A673 (cell line): ENCODE results near the gene PRXL2C. TPM values are rescaled to one million over a fixed set of nuclear protein-coding genes. Genes with fewer than 3 reads are reported as not detected.

Experiments
- BruUV-seq: library from RNA; stranded (reverse); fragments of 400-500 nt; replicated peaks from 2 replicates; lab custom pipeline; 2021; lab: Mats Ljungman, UMichigan
- CTCF ChIA-PET: fragments of 300-600 bp; sonication (Branson Sonifier 250); formaldehyde crosslinking; loops from one replicate; lab custom pipeline; 2022; ENCODE audit warnings: antibody characterized with exemption; lab: Charles Lee
- POLR2A ChIA-PET: fragments of 300-600 bp; sonication (Branson Sonifier 250); formaldehyde crosslinking; loops from one replicate; lab custom pipeline; 2022; ENCODE audit warnings: antibody characterized with exemption; ENCODE audit not compliant: low non-redundant PET; lab: Charles Lee
- DNase-seq: peaks from one replicate; pipeline ENCODE4 v3.0.0-alpha.2; 2015; ENCODE audit warnings: low spot score
- H3K27ac ChIP-seq: fragments of 200-600 bp; sonication (generic); 2 replicates; pipeline ENCODE4 v1.5.1; 2016; ENCODE audit warnings: mixed run types, low read depth, mild to moderate bottlenecking, mixed read lengths, antibody characterized with exemption, low read length; ENCODE audit not compliant: poor library complexity, severe bottlenecking
- H3K27me3 ChIP-seq: fragments of 200-600 bp; sonication (generic); replicated peaks from 2 replicates; pipeline ENCODE4 v1.6.1; 2017; ENCODE audit warnings: mixed run types, low read depth, mild to moderate bottlenecking, mixed read lengths, antibody characterized with exemption, low read length; ENCODE audit not compliant: insufficient read depth, poor library complexity
- H3K36me3 ChIP-seq: fragments of 200-600 bp; sonication (generic); 2 replicates; pipeline ENCODE4 v1.6.1; 2016; ENCODE audit warnings: mixed run types, mild to moderate bottlenecking, mixed read lengths, antibody characterized with exemption, low read length; ENCODE audit not compliant: insufficient read depth, poor library complexity, severe bottlenecking
- H3K4me1 ChIP-seq: fragments of 200-600 bp; sonication (generic); 2 replicates; pipeline ENCODE4 v1.6.1; 2017; ENCODE audit warnings: mixed run types, mild to moderate bottlenecking, mixed read lengths, antibody characterized with exemption, low read length; ENCODE audit not compliant: insufficient read depth, poor library complexity, severe bottlenecking
- H3K4me3 ChIP-seq: fragments of 200-600 bp; sonication (generic); 2 replicates; pipeline ENCODE4 v1.5.1; 2016; ENCODE audit warnings: low read depth, mixed run types, mild to moderate bottlenecking, mixed read lengths, low read length; ENCODE audit not compliant: poor library complexity, severe bottlenecking
- H3K9me3 ChIP-seq: fragments of 200-600 bp; sonication (generic); 2 replicates; pipeline ENCODE4 v1.6.1; 2016; ENCODE audit warnings: mixed run types, low read depth, mild to moderate bottlenecking, mixed read lengths, antibody characterized with exemption, low read length; ENCODE audit not compliant: poor library complexity, severe bottlenecking
- EZH2 ChIP-seq: fragments of 200-600 bp; sonication (generic); IDR thresholded peaks from 2 replicates; pipeline ENCODE4 v1.6.1; 2017; ENCODE audit warnings: borderline replicate concordance, low read depth, mild to moderate bottlenecking, mixed read lengths, antibody characterized with exemption, low read length; ENCODE audit not compliant: poor library complexity, severe bottlenecking
- intact Hi-C: fragments of 100-400 bp; cut with micrococcal nuclease; formaldehyde crosslinking; loops from one replicate; pipeline ENCODE4 v1.10.0; 2022; ENCODE audit not compliant: unreplicated experiment
- total RNA-seq: library from RNA; stranded (reverse); gene quantifications from 2 replicates; pipeline ENCODE4 v1.2.3, GENCODE V29; 2021
- TF ChIP-seq, protein P1 (sequence below): fragments of 300-800, 200-600 bp; sonication (generic); conservative IDR thresholded peaks from 2 replicates; pipeline ENCODE4 v1.5.1; 2017; ENCODE audit warnings: low read depth, mild to moderate bottlenecking, antibody characterized with exemption, low read length, moderate library complexity, mixed read lengths

The PRXL2C gene
- total RNA-seq, 1 experiment from 2014 or later, result 2.6 TPM

DNA sequence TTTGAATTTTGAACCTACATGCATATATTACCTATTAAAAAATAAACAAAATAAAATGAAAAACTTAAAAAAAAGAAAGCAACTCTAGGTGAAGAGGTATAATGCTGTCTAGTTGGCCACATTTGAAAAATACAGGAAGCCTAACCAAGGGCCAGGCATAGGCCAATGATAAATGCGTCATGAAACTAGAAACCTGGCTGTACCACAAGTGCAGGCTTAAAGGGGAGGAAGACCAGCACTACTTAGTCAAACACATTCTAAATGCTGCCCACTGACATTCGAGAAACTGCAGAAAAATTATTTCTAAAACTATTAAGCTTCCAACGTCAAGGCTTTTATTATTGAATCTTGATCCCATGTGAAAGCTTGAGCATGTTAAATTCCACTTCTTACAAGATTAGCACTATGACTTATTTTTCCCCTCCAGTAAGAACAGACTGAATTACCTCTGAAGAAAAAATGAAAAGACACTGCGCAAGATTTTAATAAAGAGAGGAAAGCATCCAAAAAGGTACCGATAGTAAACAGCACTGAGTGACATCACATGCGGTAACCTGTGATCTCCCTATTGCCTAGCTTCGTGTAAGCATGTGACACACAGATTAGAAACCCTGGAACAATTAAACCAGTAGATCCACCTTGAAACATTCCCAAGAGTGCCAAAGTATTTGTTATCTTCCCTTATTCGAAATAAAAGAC lies 51.7 kb downstream of the PRXL2C start:
- POLR2A ChIA-PET, result no interaction called here

DNA sequence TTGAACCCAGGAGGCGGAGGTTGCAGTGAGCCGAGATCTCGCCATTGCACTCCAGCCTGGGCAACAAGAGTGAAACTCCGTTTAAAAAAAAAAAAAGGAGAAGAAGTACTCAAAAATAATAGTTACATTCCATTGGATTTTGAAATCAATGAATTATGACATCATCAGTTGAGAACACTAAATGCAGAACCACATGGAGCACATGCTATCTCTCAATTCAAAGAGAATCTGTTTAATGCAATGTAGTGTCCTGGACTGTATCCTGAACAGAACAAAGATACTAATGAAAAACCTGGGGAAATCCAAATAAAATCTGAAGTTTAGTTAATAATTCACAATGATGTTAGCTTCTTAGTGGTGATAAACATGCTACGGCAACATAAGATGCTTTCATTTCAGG lies 55.8 kb downstream of the PRXL2C start:
- TF ChIP-seq, protein P1, sequence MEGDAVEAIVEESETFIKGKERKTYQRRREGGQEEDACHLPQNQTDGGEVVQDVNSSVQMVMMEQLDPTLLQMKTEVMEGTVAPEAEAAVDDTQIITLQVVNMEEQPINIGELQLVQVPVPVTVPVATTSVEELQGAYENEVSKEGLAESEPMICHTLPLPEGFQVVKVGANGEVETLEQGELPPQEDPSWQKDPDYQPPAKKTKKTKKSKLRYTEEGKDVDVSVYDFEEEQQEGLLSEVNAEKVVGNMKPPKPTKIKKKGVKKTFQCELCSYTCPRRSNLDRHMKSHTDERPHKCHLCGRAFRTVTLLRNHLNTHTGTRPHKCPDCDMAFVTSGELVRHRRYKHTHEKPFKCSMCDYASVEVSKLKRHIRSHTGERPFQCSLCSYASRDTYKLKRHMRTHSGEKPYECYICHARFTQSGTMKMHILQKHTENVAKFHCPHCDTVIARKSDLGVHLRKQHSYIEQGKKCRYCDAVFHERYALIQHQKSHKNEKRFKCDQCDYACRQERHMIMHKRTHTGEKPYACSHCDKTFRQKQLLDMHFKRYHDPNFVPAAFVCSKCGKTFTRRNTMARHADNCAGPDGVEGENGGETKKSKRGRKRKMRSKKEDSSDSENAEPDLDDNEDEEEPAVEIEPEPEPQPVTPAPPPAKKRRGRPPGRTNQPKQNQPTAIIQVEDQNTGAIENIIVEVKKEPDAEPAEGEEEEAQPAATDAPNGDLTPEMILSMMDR, result no peak
- TF ChIP-seq EZH2, result no peak
- Histone ChIP-seq H3K4me1 (no peaks in the 10 kb centered on the region), H3K4me3 (no peak overlapping the region), H3K27me3 (no peaks in the 10 kb centered on the region), H3K36me3 (no peaks in the 10 kb centered on the region), H3K9me3 (no peaks in the 10 kb centered on the region), H3K27ac (no peak overlapping the region)
- BruUV-seq, result no TSS peak
- ChIA-PET POLR2A (interaction anchor here (0.6 kb wide), 1 partner anchor 1894 kb away, joined by 5 read pairs; no protein-coding TSS in a partner anchor), CTCF (no interaction called here)
- no peak for DNase-seq
- intact Hi-C loops, result no loop called here

More for the DNA sequence above, 51.7 kb downstream of the PRXL2C start:
- no peaks in the 10 kb centered on the region for H3K36me3 ChIP-seq
- intact Hi-C loops, result no loop called here
- H3K9me3 ChIP-seq, result no peaks in the 10 kb centered on the region
- TF ChIP-seq, protein P1, result no peak
- no peak for TF ChIP-seq EZH2
- no peaks in the 10 kb centered on the region for H3K27me3 ChIP-seq
- no TSS peak for BruUV-seq
- DNase-seq, result no peak
- CTCF ChIA-PET, result no interaction called here
- no peaks in the 10 kb centered on the region for H3K4me1 ChIP-seq
- no peak overlapping the region for H3K4me3 ChIP-seq
- H3K27ac ChIP-seq, result no peak overlapping the region

DNA sequence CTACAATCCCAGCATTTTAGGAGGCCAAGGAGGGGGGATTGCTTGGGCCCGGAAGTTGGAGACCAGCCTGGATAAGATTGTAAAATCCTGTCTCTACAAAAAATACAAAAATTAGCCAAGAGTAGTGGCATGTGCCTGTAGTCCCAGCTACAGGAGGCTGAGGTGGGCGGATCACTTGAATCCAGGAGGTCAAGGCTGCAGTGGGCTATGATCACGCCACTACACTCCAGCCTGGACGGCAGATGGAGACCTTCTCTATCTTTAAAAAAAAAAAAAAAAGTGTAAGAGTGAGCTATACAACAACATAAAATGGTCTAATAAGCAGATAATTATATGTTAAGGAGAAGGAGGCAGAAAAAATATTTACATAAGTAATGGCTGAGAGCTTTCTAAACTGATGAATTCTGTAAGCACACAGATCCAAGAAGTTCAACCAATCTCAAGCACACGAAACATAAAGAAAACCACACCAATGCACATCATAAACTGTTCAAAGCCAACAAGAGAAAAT lies 58.5 kb downstream of the PRXL2C start:
- BruUV-seq, result no TSS peak
- Histone ChIP-seq H3K27me3 (no peaks in the 10 kb centered on the region), H3K9me3 (no peaks in the 10 kb centered on the region), H3K4me3 (no peak overlapping the region), H3K4me1 (no peaks in the 10 kb centered on the region), H3K36me3 (no peaks in the 10 kb centered on the region), H3K27ac (no peak overlapping the region)
- POLR2A ChIA-PET, result no interaction called here
- intact Hi-C loops, result no loop called here
- no peak for DNase-seq
- TF ChIP-seq EZH2, result no peak
- TF ChIP-seq, protein P1, result no peak
- CTCF ChIA-PET, result no interaction called here

Other genes starting within 250 kb of the PRXL2C start
- gene ZNF367, start 236.9 kb downstream of the PRXL2C start, total RNA-seq, result 14.6 and 14.9 TPM in 2 replicates
- 11.3 and 11.6 TPM in 2 replicates for gene HABP4, start 205.1 kb downstream of the PRXL2C start, total RNA-seq
- 3.8 and 5.2 TPM in 2 replicates for gene CDC14B, start 35.5 kb downstream of the PRXL2C start, total RNA-seq
- gene ZNF510, start 122.8 kb upstream of the PRXL2C start, total RNA-seq, result 13.3 and 15.6 TPM in 2 replicates
- gene ZNF782, start 199.2 kb upstream of the PRXL2C start, total RNA-seq, result 5.7 and 6.7 TPM in 2 replicates